ENCODE measurements around the gene PM20D1.
A peak's percentile ranks its signal among the peaks of the same experiment; 100 is the strongest.
"Not testable (repeated sequence)": the region's sequence is repeated elsewhere in the genome, so short reads cannot be mapped to it uniquely, and the experiment has no call there.

PM20D1 gene

GRCh38 chr1:205840146-205840923 lies 9.6 kb downstream of the PM20D1 start:
- no peak for DNase-seq (ENCODE audit: low read depth)

GRCh38 chr1:205837382-205837970 lies 12.5 kb downstream of the PM20D1 start:
- no peak for DNase-seq (ENCODE audit: low read depth)

DNA sequence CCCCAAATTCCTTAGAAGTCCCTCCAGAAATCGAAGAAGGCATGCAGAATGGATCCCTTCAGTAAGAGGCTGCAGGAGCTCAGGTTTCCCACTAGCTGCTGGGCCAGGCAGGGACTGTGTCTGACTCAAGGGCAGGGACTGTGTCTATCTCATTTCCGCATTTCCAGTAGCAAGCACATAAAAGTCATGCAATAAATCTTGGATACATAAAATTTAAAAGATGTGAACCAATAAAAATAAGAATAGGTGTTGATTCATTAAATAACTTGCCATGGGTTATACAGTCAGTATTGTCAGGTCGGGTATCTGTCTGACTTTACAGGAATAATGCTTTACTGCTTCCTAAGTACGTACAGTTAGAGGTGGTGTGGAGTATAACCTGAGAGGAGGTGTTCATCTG lies 15.2 kb downstream of the PM20D1 start:
- DNase-seq (ENCODE audit: low read depth), result no peak

GRCh38 chr1:205832326-205832751 lies 17.6 kb downstream of the PM20D1 start:
- DNase-seq (ENCODE audit: low read depth), result no peak

DNA sequence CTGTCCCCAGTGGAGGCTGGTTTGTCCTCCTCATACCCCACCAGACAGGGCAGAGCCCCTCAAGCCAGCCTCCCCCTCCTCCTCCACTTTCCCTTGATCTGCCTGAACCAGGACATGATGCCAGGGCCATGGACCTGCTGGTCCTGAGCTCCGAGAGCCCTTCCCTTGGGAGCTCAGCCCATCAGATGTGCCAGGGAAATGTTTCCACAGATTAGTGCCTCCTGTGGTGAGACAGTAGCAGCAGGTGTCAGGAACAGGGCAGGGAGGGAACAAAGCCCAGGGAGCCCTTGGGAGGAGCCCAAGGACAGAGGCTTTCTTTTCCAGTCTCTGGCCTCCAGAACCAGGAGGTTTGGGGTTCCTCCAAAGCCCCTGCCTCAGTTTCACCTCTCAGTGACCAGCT lies 22.3 kb downstream of the PM20D1 start:
- DNase-seq (ENCODE audit: low read depth), result no peak

DNA sequence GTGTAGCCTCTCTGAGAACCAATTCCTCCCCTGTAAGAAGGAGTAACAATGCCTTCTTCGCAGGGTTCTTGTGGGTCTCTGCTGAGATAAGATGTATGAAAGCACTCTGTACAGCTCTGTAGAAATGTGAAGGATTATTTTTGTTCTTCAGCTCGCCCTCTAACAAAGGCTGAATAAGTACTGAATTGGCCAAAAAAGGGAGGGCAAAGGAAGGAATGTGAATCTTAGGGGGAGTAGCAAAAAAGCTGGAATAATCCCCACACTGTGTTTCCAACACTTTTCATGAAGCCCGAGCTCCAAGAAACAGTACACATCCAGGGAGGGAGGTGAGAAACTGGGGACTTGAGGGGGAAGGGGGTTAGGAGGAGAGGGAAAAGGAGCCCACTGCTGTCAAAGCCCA lies 22.9 kb downstream of the PM20D1 start:
- no peak for DNase-seq (ENCODE audit: low read depth)

GRCh38 chr1:205826016-205826806 lies 23.7 kb downstream of the PM20D1 start:
- DNase-seq (ENCODE audit: low read depth), result no peak

GRCh38 chr1:205824180-205824579 lies 25.8 kb downstream of the PM20D1 start:
- no peak for DNase-seq (ENCODE audit: low read depth)

- not testable (repeated sequence) for DNase-seq (ENCODE audit: low read depth)
Observed at GRCh38 chr1:205823260-205823659, 26.7 kb downstream of the PM20D1 start.

GRCh38 chr1:205822397-205822796 lies 27.5 kb downstream of the PM20D1 start:
- no peak for DNase-seq (ENCODE audit: low read depth)

GRCh38 chr1:205817988-205818387 lies 31.9 kb downstream of the PM20D1 start:
- no peak for DNase-seq (ENCODE audit: low read depth)

GRCh38 chr1:205817364-205817763 lies 32.6 kb downstream of the PM20D1 start:
- no peak for DNase-seq (ENCODE audit: low read depth)

DNA sequence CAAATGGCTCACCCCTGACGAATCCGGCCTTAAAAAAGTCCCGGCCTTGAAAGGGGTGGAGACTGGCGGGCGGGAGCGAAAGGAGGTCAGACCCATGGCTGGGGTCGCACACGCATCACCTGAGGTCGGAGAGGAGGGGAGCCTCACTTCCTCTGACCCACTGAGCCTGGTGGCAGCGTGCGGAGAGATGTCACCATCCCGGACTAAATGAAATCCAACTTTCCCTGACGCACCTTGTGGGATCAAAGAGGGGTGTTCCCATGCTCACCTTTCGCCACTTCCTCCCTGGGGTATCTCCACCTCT lies 36.2 kb downstream of the PM20D1 start:
- peak; percentile 17 for DNase-seq (ENCODE audit: low read depth)

- DNase-seq (ENCODE audit: low read depth), result peak; percentile 85
Observed at GRCh38 chr1:205812878-205813754, 36.8 kb downstream of the PM20D1 start, which contains the start of gene SLC41A1. SLC41A1 (minus strand) TSS chr1:205813198; CDS start chr1:205810441, 2,757 bp downstream.

DNA sequence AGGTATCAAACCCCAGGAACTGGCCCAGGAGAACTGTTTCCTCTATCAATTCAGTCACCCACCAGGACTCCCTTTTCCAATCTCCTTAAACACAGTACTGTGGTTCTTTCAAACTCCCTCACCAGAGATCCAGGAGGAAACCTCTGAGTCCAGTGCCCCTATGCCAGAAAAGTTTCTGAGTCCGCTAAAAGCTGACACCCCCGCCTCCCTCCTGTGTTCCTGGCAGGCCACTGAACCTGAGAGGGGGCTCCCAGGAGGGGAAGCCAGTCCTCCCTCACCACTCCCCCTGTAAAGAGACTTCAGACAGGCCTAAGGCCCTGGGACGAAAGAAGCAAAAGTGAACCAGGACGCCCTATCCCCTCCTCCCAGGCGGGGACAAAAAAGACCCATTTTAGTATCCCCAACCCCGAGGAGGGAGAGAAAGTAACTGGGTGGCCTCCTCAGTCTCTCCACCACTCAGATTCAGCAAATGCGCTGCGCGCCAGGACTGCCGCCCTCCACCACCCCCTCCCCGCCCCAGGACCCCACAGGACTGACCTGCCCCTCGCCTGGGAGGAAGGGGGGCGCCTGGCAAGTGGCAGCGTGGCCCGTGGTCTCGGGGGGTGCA lies 37.6 kb downstream of the PM20D1 start:
- no peak for DNase-seq (ENCODE audit: low read depth)

DNA sequence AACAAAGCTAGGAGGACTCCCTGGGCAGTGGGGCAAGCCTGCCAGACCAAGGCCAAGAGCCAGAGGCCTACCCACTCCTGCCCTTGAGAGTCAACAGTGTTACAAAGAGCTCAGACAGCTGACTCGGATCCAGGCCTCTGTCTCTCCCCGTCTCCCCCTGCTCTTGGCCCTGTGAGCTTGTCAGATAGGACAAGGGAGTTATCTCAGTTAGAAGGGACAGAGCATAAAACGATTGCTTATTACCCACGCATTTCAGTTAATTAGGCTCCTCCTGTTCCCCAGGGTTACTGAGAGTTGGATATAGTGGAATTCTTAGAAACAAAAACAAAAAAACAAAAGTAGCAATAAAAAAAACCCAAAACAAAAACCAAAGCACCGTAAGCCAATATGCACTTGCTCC lies 38.3 kb downstream of the PM20D1 start:
- DNase-seq (ENCODE audit: low read depth), result no peak

GRCh38 chr1:205810448-205811157 lies 39.3 kb downstream of the PM20D1 start:
- no peak for DNase-seq (ENCODE audit: low read depth)

GRCh38 chr1:205809942-205810345 lies 40.0 kb downstream of the PM20D1 start:
- no peak for DNase-seq (ENCODE audit: low read depth)

DNA sequence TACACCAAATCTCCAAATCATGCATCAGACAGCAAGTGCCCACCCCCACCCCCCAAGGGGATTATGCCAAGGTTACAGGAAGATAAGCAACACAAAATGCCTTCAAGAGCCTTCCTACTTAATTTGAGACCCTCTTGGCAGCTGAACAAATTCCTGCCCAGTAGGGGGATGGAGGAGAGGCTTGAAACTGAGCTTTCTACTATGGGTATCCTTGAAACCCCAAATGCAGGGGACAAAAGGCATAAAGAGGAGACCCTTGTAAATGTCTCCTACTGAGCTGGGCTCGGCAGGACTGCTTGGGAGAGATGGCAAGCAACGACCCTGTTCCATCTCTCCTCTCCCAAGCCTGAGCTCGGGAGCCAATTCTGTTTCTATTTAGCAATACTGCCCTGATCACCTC lies 40.5 kb downstream of the PM20D1 start:
- no peak for DNase-seq (ENCODE audit: low read depth)

- no peak for DNase-seq (ENCODE audit: low read depth)
Observed at GRCh38 chr1:205805082-205805711, 44.7 kb downstream of the PM20D1 start.

Data from activated T-helper 9 cell treated with anti-CD3 and anti-CD28 coated beads, Interleukin-2, amount 50 U/mL, for 16 hours (primary cell).